Panc1 (cell line): ENCODE data around the gene EMX1. TPM values are rescaled to one million over a fixed set of nuclear protein-coding genes. Genes with fewer than 3 reads are reported as not detected.

Source experiments
- ATAC-seq: fragments of 200-7000 bp; cut with Tn5 transposase; 2 replicates; pipeline ENCODE4 v1.9.1; 2020; ENCODE audit warnings: mild to moderate bottlenecking, moderate library complexity
- BruUV-seq: library from RNA; stranded (reverse); fragments of 400-500 nt; replicated peaks from 2 replicates; lab custom pipeline; 2021; lab: Mats Ljungman, UMichigan
- CTCF ChIA-PET: fragments of 300-600 bp; sonication (Branson Sonifier 250); formaldehyde crosslinking; loops from one replicate; lab custom pipeline; 2022; ENCODE audit warnings: antibody characterized with exemption; lab: Charles Lee
- POLR2A ChIA-PET: fragments of 300-600 bp; sonication (Branson Sonifier 250); formaldehyde crosslinking; loops from one replicate; lab custom pipeline; 2022; ENCODE audit warnings: antibody characterized with exemption; lab: Charles Lee
- DNase-seq: peaks from one replicate; pipeline ENCODE4 v3.0.0-alpha.2; 2010; ENCODE audit warnings: low read depth, low spot score
- H3K27ac ChIP-seq: 2 replicates; pipeline ENCODE4 v1.5.1; 2011; ENCODE audit warnings: mild to moderate bottlenecking, low read length, inconsistent platforms
- H3K27me3 ChIP-seq: fragments of 200-500 bp; sonication (Bioruptor generic); 2 replicates; pipeline ENCODE4 v1.6.0; 2014; ENCODE audit warnings: low read length, inconsistent platforms; ENCODE audit not compliant: control insufficient read depth, insufficient read depth
- H3K36me3 ChIP-seq: fragments of 200-500 bp; sonication (Bioruptor generic); 2 replicates; pipeline ENCODE4 v1.5.1; 2014; ENCODE audit warnings: inconsistent platforms, mild to moderate bottlenecking, low read length, moderate library complexity; ENCODE audit not compliant: control insufficient read depth, insufficient read depth
- H3K4me1 ChIP-seq: 2 replicates; pipeline ENCODE4 v1.5.1; 2011; ENCODE audit warnings: inconsistent platforms, mild to moderate bottlenecking, low read length, moderate library complexity; ENCODE audit not compliant: control insufficient read depth, insufficient read depth
- H3K4me3 ChIP-seq, 2 experiments: 2 replicates each; pipeline ENCODE4 v1.5.1; 2011 to 2012; ENCODE audit warnings: low read depth in 2 of 2, low read length in 2 of 2, mild to moderate bottlenecking in 2 of 2, inconsistent platforms in 1 of 2, moderate library complexity in 1 of 2
- H3K9me3 ChIP-seq: fragments of 200-500 bp; sonication (Bioruptor generic); 2 replicates; pipeline ENCODE4 v1.5.1; 2014; ENCODE audit warnings: low read depth, mild to moderate bottlenecking, inconsistent platforms, low read length, moderate library complexity; ENCODE audit not compliant: control insufficient read depth, insufficient read depth
- POLR2AphosphoS5 ChIP-seq: IDR thresholded peaks from 2 replicates; pipeline ENCODE4 v1.6.1; 2012; ENCODE audit warnings: mild to moderate bottlenecking, low read depth, low read length, moderate library complexity
- SIN3A ChIP-seq: IDR thresholded peaks from 2 replicates; pipeline ENCODE4 v1.6.1; 2012; ENCODE audit warnings: low read depth, mild to moderate bottlenecking, low read length, moderate library complexity, borderline replicate concordance; ENCODE audit not compliant: insufficient read depth
- TCF7L2 ChIP-seq: IDR thresholded peaks from 2 replicates; pipeline ENCODE4 v1.6.1; 2011; ENCODE audit warnings: mild to moderate bottlenecking, low read depth, low read length, inconsistent platforms
- in situ Hi-C: cut with HindIII; loops from 2 replicates; pipeline ENCODE4 v1.10.0; 2016; ENCODE audit warnings: low sequenced_read_pairs, low pct_unique_long_range_greater_than_20kb
- intact Hi-C: fragments of 100-400 bp; cut with micrococcal nuclease; formaldehyde crosslinking; loops from one replicate; pipeline ENCODE4 v1.10.0; 2022; ENCODE audit not compliant: unreplicated experiment
- total RNA-seq: library from RNA; stranded (reverse); gene quantifications from one replicate; pipeline ENCODE4 v1.2.1, GENCODE V29; 2021; ENCODE audit not compliant: unreplicated experiment
- TF ChIP-seq, protein P1 (sequence below), 2 experiments: IDR thresholded peaks; 2 replicates each; pipeline ENCODE4 v1.6.1; 2011 to 2012; ENCODE audit warnings: low read depth in 2 of 2, control low read depth in 1 of 2, low read length in 1 of 2, mild to moderate bottlenecking in 1 of 2, moderate library complexity in 1 of 2; ENCODE audit not compliant: insufficient read depth in 1 of 2
- TF ChIP-seq, protein P2 (sequence below): fragments of 450-650 bp; IDR thresholded peaks from 2 replicates; pipeline ENCODE4 v1.5.1; 2017; ENCODE audit warnings: mild to moderate bottlenecking

The EMX1 gene
- total RNA-seq, 1 experiment from 2014 or later, result 0.36 TPM

DNA sequence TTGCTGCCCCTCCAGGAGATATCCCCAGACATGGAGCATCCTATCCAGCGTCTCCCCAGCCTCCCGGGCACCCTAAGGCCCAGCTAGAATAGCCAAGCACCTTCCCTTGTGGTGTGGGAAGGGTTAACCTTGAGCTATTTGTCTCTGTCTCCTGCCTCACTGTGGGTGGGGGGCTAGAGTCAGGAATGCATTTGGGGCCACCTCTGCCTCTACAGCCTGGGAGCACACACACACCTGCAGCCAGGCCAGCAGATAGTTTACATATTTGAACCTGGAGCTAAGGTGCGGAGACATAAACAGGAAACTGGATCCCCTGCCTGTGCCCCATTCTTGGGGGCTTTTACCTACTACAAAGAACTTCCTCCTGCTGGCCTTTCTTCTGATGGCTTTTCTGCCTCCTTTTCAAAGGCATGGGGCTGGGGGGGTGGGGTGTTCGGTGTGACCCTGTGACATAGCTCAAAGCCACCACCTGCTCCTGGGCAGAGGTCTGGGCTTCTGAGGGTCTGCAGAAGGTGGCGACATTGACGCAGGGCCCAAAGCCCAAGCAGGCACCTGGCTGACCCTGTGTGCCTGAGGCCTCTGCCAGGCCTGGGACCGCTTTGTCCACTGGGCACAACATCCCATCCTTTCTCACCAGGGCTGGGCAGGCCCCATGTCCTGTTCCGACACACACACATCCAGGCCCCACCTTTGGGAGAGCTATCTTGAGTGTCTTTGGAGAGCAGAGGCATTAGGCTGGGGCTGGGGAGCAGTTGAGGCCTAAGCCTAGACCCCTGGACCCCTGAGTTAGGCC lies 34.2 kb downstream of the EMX1 start:
- H3K27me3 ChIP-seq, result no peaks in the 10 kb centered on the region
- intact Hi-C loops (no loop called here), in situ Hi-C loops (no loop called here)
- no peak overlapping the region for H3K4me3 ChIP-seq
- CTCF ChIA-PET, result interaction anchor here (2.4 kb wide), 1 partner anchor 58 kb away, joined by 7 read pairs; no protein-coding TSS in a partner anchor
- POLR2A ChIA-PET, result interaction anchor here (0.5 kb wide), 1 partner anchor 244 kb away, joined by 7 read pairs; no protein-coding TSS in a partner anchor
- no TSS peak for BruUV-seq
- no peaks in the 10 kb centered on the region for H3K4me1 ChIP-seq
- H3K36me3 ChIP-seq, result no peaks in the 10 kb centered on the region
- DNase-seq, result no peak
- no peaks in the 10 kb centered on the region for H3K9me3 ChIP-seq
- TF ChIP-seq POLR2AphosphoS5, result no peak
- H3K27ac ChIP-seq, result no peak overlapping the region
- ATAC-seq, result no peak

DNA sequence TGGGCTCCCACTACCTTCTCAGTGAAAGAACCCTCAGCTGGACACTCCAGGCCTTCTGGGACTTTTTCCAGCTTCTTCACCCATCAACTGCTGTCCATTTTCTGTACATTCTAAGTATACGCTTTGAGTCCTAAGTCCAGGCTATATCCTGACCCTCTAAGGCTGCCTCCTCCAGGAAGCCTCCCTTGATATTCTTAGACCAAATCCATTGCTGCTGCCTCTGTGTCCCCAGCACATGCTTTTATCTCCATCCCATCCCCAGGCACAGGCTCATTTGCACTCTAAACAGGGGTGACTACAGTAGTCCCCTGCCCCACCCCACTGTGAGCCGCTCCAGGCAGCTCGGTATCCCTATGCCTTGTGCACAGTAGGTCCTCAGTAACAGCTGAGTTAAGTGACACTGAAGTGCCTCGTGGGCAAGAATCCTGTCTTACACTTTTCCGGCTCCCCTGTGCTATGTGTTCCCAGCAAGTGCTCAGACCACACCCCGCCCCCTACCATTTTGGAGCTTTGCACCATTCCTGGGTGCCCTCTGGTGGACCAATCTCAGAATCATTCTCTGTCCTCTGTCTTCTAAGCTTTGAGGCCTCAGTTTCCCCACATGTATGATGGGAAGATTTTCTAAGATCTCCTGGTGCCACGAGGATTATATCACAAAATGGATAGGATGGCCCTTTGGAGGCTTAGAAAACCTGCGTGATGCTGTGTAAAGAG lies 34.9 kb downstream of the EMX1 start:
- ChIA-PET CTCF (interaction anchor here (0.7 to 2.4 kb wide), 2 partner anchors 34 to 59 kb away, joined by 3 to 7 read pairs; no protein-coding TSS in a partner anchor), POLR2A (no interaction called here)
- intact Hi-C loops, result no loop called here
- no peaks in the 10 kb centered on the region for H3K27me3 ChIP-seq
- H3K36me3 ChIP-seq, result no peaks in the 10 kb centered on the region
- no TSS peak for BruUV-seq
- in situ Hi-C loops, result no loop called here
- no peaks in the 10 kb centered on the region for H3K4me1 ChIP-seq
- ATAC-seq (no peak), DNase-seq (no peak)
- no peak overlapping the region for H3K27ac ChIP-seq
- TF ChIP-seq, protein P1, sequence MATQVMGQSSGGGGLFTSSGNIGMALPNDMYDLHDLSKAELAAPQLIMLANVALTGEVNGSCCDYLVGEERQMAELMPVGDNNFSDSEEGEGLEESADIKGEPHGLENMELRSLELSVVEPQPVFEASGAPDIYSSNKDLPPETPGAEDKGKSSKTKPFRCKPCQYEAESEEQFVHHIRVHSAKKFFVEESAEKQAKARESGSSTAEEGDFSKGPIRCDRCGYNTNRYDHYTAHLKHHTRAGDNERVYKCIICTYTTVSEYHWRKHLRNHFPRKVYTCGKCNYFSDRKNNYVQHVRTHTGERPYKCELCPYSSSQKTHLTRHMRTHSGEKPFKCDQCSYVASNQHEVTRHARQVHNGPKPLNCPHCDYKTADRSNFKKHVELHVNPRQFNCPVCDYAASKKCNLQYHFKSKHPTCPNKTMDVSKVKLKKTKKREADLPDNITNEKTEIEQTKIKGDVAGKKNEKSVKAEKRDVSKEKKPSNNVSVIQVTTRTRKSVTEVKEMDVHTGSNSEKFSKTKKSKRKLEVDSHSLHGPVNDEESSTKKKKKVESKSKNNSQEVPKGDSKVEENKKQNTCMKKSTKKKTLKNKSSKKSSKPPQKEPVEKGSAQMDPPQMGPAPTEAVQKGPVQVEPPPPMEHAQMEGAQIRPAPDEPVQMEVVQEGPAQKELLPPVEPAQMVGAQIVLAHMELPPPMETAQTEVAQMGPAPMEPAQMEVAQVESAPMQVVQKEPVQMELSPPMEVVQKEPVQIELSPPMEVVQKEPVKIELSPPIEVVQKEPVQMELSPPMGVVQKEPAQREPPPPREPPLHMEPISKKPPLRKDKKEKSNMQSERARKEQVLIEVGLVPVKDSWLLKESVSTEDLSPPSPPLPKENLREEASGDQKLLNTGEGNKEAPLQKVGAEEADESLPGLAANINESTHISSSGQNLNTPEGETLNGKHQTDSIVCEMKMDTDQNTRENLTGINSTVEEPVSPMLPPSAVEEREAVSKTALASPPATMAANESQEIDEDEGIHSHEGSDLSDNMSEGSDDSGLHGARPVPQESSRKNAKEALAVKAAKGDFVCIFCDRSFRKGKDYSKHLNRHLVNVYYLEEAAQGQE (IDR thresholded peaks at IDR 0.05; ENCODE audit: insufficient read depth in 1 of 2, low read depth in 2 of 2, low read length in 1 of 2), result no peak
- TF ChIP-seq TCF7L2 (no peak), POLR2AphosphoS5 (no peak), SIN3A (no peak)
- TF ChIP-seq, protein P2, sequence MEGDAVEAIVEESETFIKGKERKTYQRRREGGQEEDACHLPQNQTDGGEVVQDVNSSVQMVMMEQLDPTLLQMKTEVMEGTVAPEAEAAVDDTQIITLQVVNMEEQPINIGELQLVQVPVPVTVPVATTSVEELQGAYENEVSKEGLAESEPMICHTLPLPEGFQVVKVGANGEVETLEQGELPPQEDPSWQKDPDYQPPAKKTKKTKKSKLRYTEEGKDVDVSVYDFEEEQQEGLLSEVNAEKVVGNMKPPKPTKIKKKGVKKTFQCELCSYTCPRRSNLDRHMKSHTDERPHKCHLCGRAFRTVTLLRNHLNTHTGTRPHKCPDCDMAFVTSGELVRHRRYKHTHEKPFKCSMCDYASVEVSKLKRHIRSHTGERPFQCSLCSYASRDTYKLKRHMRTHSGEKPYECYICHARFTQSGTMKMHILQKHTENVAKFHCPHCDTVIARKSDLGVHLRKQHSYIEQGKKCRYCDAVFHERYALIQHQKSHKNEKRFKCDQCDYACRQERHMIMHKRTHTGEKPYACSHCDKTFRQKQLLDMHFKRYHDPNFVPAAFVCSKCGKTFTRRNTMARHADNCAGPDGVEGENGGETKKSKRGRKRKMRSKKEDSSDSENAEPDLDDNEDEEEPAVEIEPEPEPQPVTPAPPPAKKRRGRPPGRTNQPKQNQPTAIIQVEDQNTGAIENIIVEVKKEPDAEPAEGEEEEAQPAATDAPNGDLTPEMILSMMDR, result no peak
- no peaks in the 10 kb centered on the region for H3K9me3 ChIP-seq
- no peak overlapping the region for H3K4me3 ChIP-seq
